Measurements from ENCODE around the gene PCDHGA6.

- TF ChIP-seq, protein P1, sequence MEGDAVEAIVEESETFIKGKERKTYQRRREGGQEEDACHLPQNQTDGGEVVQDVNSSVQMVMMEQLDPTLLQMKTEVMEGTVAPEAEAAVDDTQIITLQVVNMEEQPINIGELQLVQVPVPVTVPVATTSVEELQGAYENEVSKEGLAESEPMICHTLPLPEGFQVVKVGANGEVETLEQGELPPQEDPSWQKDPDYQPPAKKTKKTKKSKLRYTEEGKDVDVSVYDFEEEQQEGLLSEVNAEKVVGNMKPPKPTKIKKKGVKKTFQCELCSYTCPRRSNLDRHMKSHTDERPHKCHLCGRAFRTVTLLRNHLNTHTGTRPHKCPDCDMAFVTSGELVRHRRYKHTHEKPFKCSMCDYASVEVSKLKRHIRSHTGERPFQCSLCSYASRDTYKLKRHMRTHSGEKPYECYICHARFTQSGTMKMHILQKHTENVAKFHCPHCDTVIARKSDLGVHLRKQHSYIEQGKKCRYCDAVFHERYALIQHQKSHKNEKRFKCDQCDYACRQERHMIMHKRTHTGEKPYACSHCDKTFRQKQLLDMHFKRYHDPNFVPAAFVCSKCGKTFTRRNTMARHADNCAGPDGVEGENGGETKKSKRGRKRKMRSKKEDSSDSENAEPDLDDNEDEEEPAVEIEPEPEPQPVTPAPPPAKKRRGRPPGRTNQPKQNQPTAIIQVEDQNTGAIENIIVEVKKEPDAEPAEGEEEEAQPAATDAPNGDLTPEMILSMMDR (IDR thresholded peaks at IDR 0.05), result no peak
- TF ChIP-seq EZH2 (IDR thresholded peaks at IDR 0.05), result no peak
- no peak for TF ChIP-seq EZH2phosphoT487 (IDR thresholded peaks at IDR 0.05)
Observed at GRCh38 chr5:141384471-141385267, 11.0 kb downstream of the PCDHGA6 start.

Measured in neural progenitor cell (in vitro differentiated cells).